Liver (tissue), 9 donors: Measurements from ENCODE around the gene UBA1. TPM values are rescaled to one million over a fixed set of nuclear protein-coding genes. Genes with fewer than 3 reads are reported as not detected.

ENCODE experiments used
- DNase-seq: peaks from one replicate; pipeline ENCODE4 v3.0.0-alpha.2; 2017; ENCODE audit warnings: low spot score
- H3K27ac ChIP-seq, 2 donors: one replicate each; pipeline ENCODE4 v1.7.0; 2013; ENCODE audit warnings: inconsistent platforms in 2 of 2, low read length in 2 of 2, control low read depth in 1 of 2, low read depth in 1 of 2, mild to moderate bottlenecking in 1 of 2
- H3K27me3 ChIP-seq, 4 donors: one replicate each; pipeline versions ENCODE4 v1.6.1 to v1.7.0; 2013; ENCODE audit warnings: low read length in 3 of 4, inconsistent platforms in 1 of 4, mild to moderate bottlenecking in 1 of 4, moderate library complexity in 1 of 4; ENCODE audit not compliant: control insufficient read depth in 4 of 4, insufficient read depth in 4 of 4
- H3K36me3 ChIP-seq, 4 donors: one replicate each; pipeline versions ENCODE4 v1.6.1 to v1.7.0; 2013; ENCODE audit warnings: low read length in 3 of 4, mild to moderate bottlenecking in 3 of 4, low read depth in 1 of 4, moderate library complexity in 1 of 4; ENCODE audit not compliant: control insufficient read depth in 4 of 4, insufficient read depth in 3 of 4
- H3K4me1 ChIP-seq, 4 donors: one replicate each; pipeline versions ENCODE4 v1.6.1 to v1.7.0; 2013; ENCODE audit warnings: low read length in 3 of 4, mild to moderate bottlenecking in 3 of 4, moderate library complexity in 1 of 4; ENCODE audit not compliant: control insufficient read depth in 4 of 4, insufficient read depth in 4 of 4
- H3K4me3 ChIP-seq, 3 donors: one replicate each; pipeline versions ENCODE4 v1.6.1 to v1.7.0; 2013; ENCODE audit warnings: low read length in 3 of 3, control low read depth in 1 of 3, low read depth in 1 of 3, mild to moderate bottlenecking in 1 of 3
- H3K9ac ChIP-seq, 2 donors: one replicate each; pipeline ENCODE4 v1.7.0; 2013; ENCODE audit warnings: low read length in 2 of 2, mild to moderate bottlenecking in 2 of 2, moderate library complexity in 2 of 2, control low read depth in 1 of 2, low read depth in 1 of 2
- H3K9me3 ChIP-seq, 4 donors: one replicate each; pipeline versions ENCODE4 v1.6.1 to v1.7.0; 2013; ENCODE audit warnings: low read length in 3 of 4; ENCODE audit not compliant: control insufficient read depth in 4 of 4
- EGR1 ChIP-seq, 2 donors: IDR thresholded peaks; 2 replicates each; pipeline ENCODE4 v1.6.1; 2016 to 2018; ENCODE audit warnings: antibody characterized with exemption in 2 of 2, low read depth in 2 of 2
- FOXA1 ChIP-seq: IDR thresholded peaks from 2 replicates; pipeline ENCODE4 v1.6.1; 2016; ENCODE audit warnings: antibody characterized with exemption
- FOXA2 ChIP-seq: IDR thresholded peaks from 2 replicates; pipeline ENCODE4 v1.6.1; 2016; ENCODE audit warnings: antibody characterized with exemption
- GABPA ChIP-seq, 2 donors: IDR thresholded peaks in 1 of 2; conservative IDR thresholded peaks in 1 of 2; 2 replicates each; pipeline ENCODE4 v1.6.1; 2016; ENCODE audit warnings: antibody characterized with exemption in 2 of 2, mild to moderate bottlenecking in 1 of 2, moderate library complexity in 1 of 2
- HNF4A ChIP-seq, 2 donors: conservative IDR thresholded peaks; 2 replicates each; pipeline ENCODE4 v1.6.1; 2016; ENCODE audit warnings: antibody characterized with exemption in 2 of 2, mild to moderate bottlenecking in 2 of 2
- JUND ChIP-seq, 2 donors: IDR thresholded peaks; 2 replicates each; pipeline ENCODE4 v1.6.1; 2016; ENCODE audit warnings: antibody characterized with exemption in 2 of 2
- RAD21 ChIP-seq, 2 donors: IDR thresholded peaks; 2 replicates each; pipeline ENCODE4 v1.6.1; 2016; ENCODE audit warnings: antibody characterized with exemption in 2 of 2, mild to moderate bottlenecking in 2 of 2
- REST ChIP-seq: IDR thresholded peaks from 2 replicates; pipeline ENCODE4 v1.6.1; 2016; ENCODE audit warnings: antibody characterized with exemption, mild to moderate bottlenecking
- SP1 ChIP-seq: IDR thresholded peaks from 2 replicates; pipeline ENCODE4 v1.6.1; 2018; ENCODE audit warnings: antibody characterized with exemption, mild to moderate bottlenecking
- TAF1 ChIP-seq: conservative IDR thresholded peaks from 2 replicates; pipeline ENCODE4 v1.6.1; 2016; ENCODE audit warnings: antibody characterized with exemption, mild to moderate bottlenecking
- YY1 ChIP-seq: IDR thresholded peaks from 2 replicates; pipeline ENCODE4 v1.6.1; 2016; ENCODE audit warnings: antibody characterized with exemption, mild to moderate bottlenecking
- ZBTB33 ChIP-seq: IDR thresholded peaks from 2 replicates; pipeline ENCODE4 v1.6.1; 2016; ENCODE audit warnings: antibody characterized with exemption
- WGBS: extraction: QIAGEN DNeasy Blood & Tissue Kit; methylation state at CpG from one replicate; pipeline ENCODE4 v1.1.7; 2013; 5-methylcytosine and 5-hydroxymethylcytosine counted together
- polyA plus RNA-seq, 2 donors: library from polyadenylated mRNA; stranded (reverse) in 1 of 2; unstranded in 1 of 2; fragments of 200-250 nt in 1 of 2; fragments of >200 nt in 1 of 2; fragmentation: Nextera tagmentation in 1 of 2; extraction: Ambion mirVana in 1 of 2; gene quantifications; one replicate each; pipeline versions ENCODE4 v1.2.1 to v1.2.3, GENCODE V29; 2013 to 2015
- total RNA-seq, 2 donors: library from RNA; depleted of rRNA; stranded (reverse); fragments of >200 nt; gene quantifications; one replicate each; pipeline ENCODE4 v1.2.3, GENCODE V29; 2014
- TF ChIP-seq, protein P1 (sequence below): IDR thresholded peaks from 2 replicates; pipeline ENCODE4 v1.6.1; 2016; ENCODE audit warnings: antibody characterized with exemption
- TF ChIP-seq, protein P2 (sequence below): IDR thresholded peaks from 2 replicates; pipeline ENCODE4 v1.6.1; 2016; ENCODE audit warnings: antibody characterized with exemption
- donor health status: healthy.
- donor health status: healthy.
- donor health status: healthy.
- donor health status: healthy.
- donor health status: healthy.

The UBA1 gene
- total and polyA plus RNA-seq, 4 donors, result 39.8 to 85.4 (median 68.7) TPM

DNA sequence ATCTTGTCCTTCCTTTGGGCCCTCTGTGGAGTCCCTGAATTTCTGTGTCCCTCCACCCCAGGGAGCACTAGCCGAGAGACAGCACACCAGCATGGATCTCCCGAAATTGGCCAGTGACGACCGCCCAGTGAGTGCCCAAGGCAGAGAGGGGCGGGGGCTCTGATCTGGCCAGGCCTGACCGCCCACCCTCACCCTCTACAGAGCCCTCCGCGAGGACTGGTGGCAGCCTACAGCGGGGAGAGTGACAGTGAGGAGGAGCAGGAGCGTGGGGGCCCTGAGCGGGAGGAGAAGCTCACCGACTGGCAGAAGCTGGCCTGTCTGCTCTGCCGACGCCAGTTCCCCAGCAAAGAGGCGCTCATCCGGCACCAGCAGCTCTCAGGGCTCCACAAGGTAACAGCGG is 8.4 kb upstream of the UBA1 start:
- Histone ChIP-seq H3K36me3 (peaks cover 0 to 47% (median 9%) of the 10 kb centered on the region in 4 donors), H3K9ac (no peak overlapping the region), H3K9me3 (no peaks in the 10 kb centered on the region), H3K27ac (no peak overlapping the region), H3K4me1 (no peaks in the 10 kb centered on the region), H3K4me3 (no peak overlapping the region), H3K27me3 (peaks cover 0 to under 1% (median 0%) of the 10 kb centered on the region in 4 donors)
- WGBS, result 98% methylated on average over 17 of the region's 17 CpGs
- DNase-seq, result no peak
- TF ChIP-seq YY1 (no peak), GABPA (IDR thresholded peaks at IDR 0.05 in 1 of 2, conservative IDR thresholded peaks at IDR 0.05 in 1 of 2) (no peak), TAF1 (no peak), ZBTB33 (no peak), HNF4A (conservative IDR thresholded peaks at IDR 0.05) (no peak), RAD21 (IDR thresholded peaks at IDR 0.05) (no peak), SP1 (no peak), FOXA2 (no peak), JUND (IDR thresholded peaks at IDR 0.05) (no peak), EGR1 (IDR thresholded peaks at IDR 0.05; ENCODE audit: low read depth in 2 of 2) (no peak), FOXA1 (no peak)

GRCh38 chrX:47186096-47186740 is 7.4 kb upstream of the UBA1 start:
- Histone ChIP-seq H3K27me3 (peaks cover 0 to 4% (median 0%) of the 10 kb centered on the region in 4 donors), H3K9ac (no peak overlapping the region), H3K4me1 (peaks cover 0 to 2% (median 0%) of the 10 kb centered on the region in 4 donors), H3K36me3 (peaks cover 0 to 40% (median 7%) of the 10 kb centered on the region in 4 donors), H3K27ac (no peak overlapping the region), H3K4me3 (no peak overlapping the region), H3K9me3 (no peaks in the 10 kb centered on the region)
- TF ChIP-seq GABPA (IDR thresholded peaks at IDR 0.05 in 1 of 2, conservative IDR thresholded peaks at IDR 0.05 in 1 of 2) (no peak), REST (no peak), FOXA2 (no peak), FOXA1 (no peak)
- TF ChIP-seq, protein P1, sequence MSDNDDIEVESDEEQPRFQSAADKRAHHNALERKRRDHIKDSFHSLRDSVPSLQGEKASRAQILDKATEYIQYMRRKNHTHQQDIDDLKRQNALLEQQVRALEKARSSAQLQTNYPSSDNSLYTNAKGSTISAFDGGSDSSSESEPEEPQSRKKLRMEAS, result no peak
- TF ChIP-seq, protein P2, sequence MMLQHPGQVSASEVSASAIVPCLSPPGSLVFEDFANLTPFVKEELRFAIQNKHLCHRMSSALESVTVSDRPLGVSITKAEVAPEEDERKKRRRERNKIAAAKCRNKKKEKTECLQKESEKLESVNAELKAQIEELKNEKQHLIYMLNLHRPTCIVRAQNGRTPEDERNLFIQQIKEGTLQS, result no peak
- 95% methylated on average over 27 of the region's 27 CpGs for WGBS
- DNase-seq, result no peak
